K562 (cell line): Measurements from ENCODE around the gene COPRS. TPM values are rescaled to one million over a fixed set of nuclear protein-coding genes. Genes with fewer than 3 reads are reported as not detected.

Experiments
- ATAC-seq: fragments of 200-7000 bp; cut with Tn5 transposase; 3 replicates; pipeline ENCODE4 v1.9.1; 2020; ENCODE audit warnings: moderate library complexity
- BruUV-seq: library from RNA; stranded (reverse); fragments of 400-500 nt; replicated peaks from 2 replicates; lab custom pipeline; 2021; lab: Mats Ljungman, UMichigan
- CTCF ChIA-PET: fragments of 300-600 bp; formaldehyde crosslinking; extraction: SDS; loops from one replicate; lab custom pipeline; 2021; ENCODE audit warnings: low intra/inter-chr PET ratio; lab: Yijun Ruan, JAX
- POLR2A ChIA-PET: fragments of 300-600, 350-650 bp; sonication (Branson Sonifier 250); formaldehyde crosslinking; extraction: SDS; loops from one replicate; lab custom pipeline; 2021; ENCODE audit warnings: antibody characterized with exemption, inconsistent platforms; lab: Yijun Ruan, JAX
- DNase-seq, 4 experiments: peaks; one replicate each; pipeline versions ENCODE4 v3.0.0 to v3.0.0-alpha.2; 2011 to 2018; ENCODE audit warnings: low spot score in 3 of 4, mixed read lengths in 3 of 4; ENCODE audit errors: extremely low read depth in 1 of 4
- FAIRE-seq: peaks from 2 replicates; lab custom pipeline; 2011; peaks lifted over from hg19 to GRCh38; lab: Jason Lieb, UNC
- H2AFZ ChIP-seq: 2 replicates; pipeline ENCODE4 v1.6.0; 2011; ENCODE audit warnings: low read depth, low read length, control low read depth, inconsistent platforms
- H3K27ac ChIP-seq: fragments of 200-600 bp; 3 replicates; pipeline ENCODE4 v1.8.0; 2011; ENCODE audit warnings: low read depth, mild to moderate bottlenecking, control low read depth, inconsistent platforms, low read length, moderate library complexity, mixed read lengths; ENCODE audit errors: extremely low read depth
- H3K27me3 ChIP-seq, 2 experiments: fragments of 300-600 bp in 1 of 2; 2 replicates in 1 of 2; 3 replicates in 1 of 2; pipeline versions ENCODE4 v1.6.0 to v1.8.0; 2011; ENCODE audit warnings: inconsistent platforms in 2 of 2, low read length in 2 of 2, mild to moderate bottlenecking in 1 of 2, mixed read lengths in 1 of 2, moderate library complexity in 1 of 2; ENCODE audit not compliant: control insufficient read depth in 2 of 2, insufficient read depth in 2 of 2
- H3K36me3 ChIP-seq: fragments of 300-600 bp; 3 replicates; pipeline ENCODE4 v1.8.0; 2011; ENCODE audit warnings: mild to moderate bottlenecking, low read length, inconsistent platforms; ENCODE audit not compliant: control insufficient read depth, insufficient read depth
- H3K4me1 ChIP-seq, 2 experiments: fragments of 200-600 bp in 1 of 2; replicated peaks in 1 of 2; 2 replicates in 1 of 2; 3 replicates in 1 of 2; pipeline versions ENCODE4 v1.5.1 to v1.8.0; 2011; ENCODE audit warnings: inconsistent platforms in 2 of 2, low read length in 2 of 2, mild to moderate bottlenecking in 1 of 2, mixed read lengths in 1 of 2, moderate library complexity in 1 of 2; ENCODE audit not compliant: control insufficient read depth in 2 of 2, insufficient read depth in 2 of 2
- H3K4me2 ChIP-seq: 2 replicates; pipeline ENCODE4 v1.6.1; 2011; ENCODE audit warnings: low read length, control low read depth, inconsistent platforms, mixed read lengths; ENCODE audit not compliant: insufficient read depth
- H3K4me3 ChIP-seq: fragments of 200-600 bp; sonication (generic), shearing (Covaris generic); 2 replicates; pipeline ENCODE4 v1.5.1; 2016; ENCODE audit warnings: control low read depth, inconsistent platforms
- H3K79me2 ChIP-seq: fragments of 200-600 bp; 3 replicates; pipeline ENCODE4 v1.8.0; 2011; ENCODE audit warnings: low read length, inconsistent platforms; ENCODE audit not compliant: control insufficient read depth, insufficient read depth
- H3K9ac ChIP-seq, 2 experiments: 2 replicates each; pipeline versions ENCODE4 v1.6.0 to v1.6.1; 2011; ENCODE audit warnings: low read depth in 2 of 2, low read length in 2 of 2, control low read depth in 1 of 2, inconsistent platforms in 1 of 2, mild to moderate bottlenecking in 1 of 2, mixed read lengths in 1 of 2; ENCODE audit not compliant: insufficient read depth in 1 of 2
- H3K9me1 ChIP-seq: one replicate; pipeline ENCODE4 v1.6.0; 2011; ENCODE audit warnings: inconsistent platforms, mild to moderate bottlenecking, low read length, moderate library complexity; ENCODE audit not compliant: control insufficient read depth, insufficient read depth
- H3K9me3 ChIP-seq: replicated peaks from 2 replicates; pipeline ENCODE4 v1.5.1; 2011; ENCODE audit warnings: low read depth, low read length, inconsistent platforms; ENCODE audit not compliant: control insufficient read depth, insufficient read depth
- H4K20me1 ChIP-seq: replicated peaks from 2 replicates; pipeline ENCODE4 v1.6.1; 2011; ENCODE audit warnings: low read length, inconsistent platforms, mixed read lengths; ENCODE audit not compliant: control insufficient read depth, insufficient read depth
- CTBP1 ChIP-seq: fragments of 450-650 bp; IDR thresholded peaks from 2 replicates; pipeline ENCODE4 v1.6.1; 2016; ENCODE audit warnings: borderline replicate concordance
- DIDO1 ChIP-seq: fragments of 450-650 bp; IDR thresholded peaks from 2 replicates; pipeline ENCODE4 v1.6.1; 2016; ENCODE audit warnings: low read depth, missing biosample characterization, missing genetic modification characterization
- KLF13 ChIP-seq: fragments of 450-650 bp; IDR thresholded peaks from 2 replicates; pipeline ENCODE4 v1.6.1; 2016; ENCODE audit warnings: missing genetic modification characterization, low read depth, mild to moderate bottlenecking, missing compliant biosample characterization, moderate library complexity, borderline replicate concordance
- L3MBTL2 ChIP-seq: fragments of 450-650 bp; IDR thresholded peaks from 2 replicates; pipeline ENCODE4 v1.6.1; 2016; ENCODE audit warnings: mild to moderate bottlenecking, moderate library complexity
- LEF1 ChIP-seq: fragments of 450-650 bp; IDR thresholded peaks from 2 replicates; pipeline ENCODE4 v1.6.1; 2016; ENCODE audit warnings: mild to moderate bottlenecking
- REST ChIP-seq, 2 experiments: fragments of 450-650 bp; formaldehyde crosslinking in 1 of 2; IDR thresholded peaks; 2 replicates each; pipeline versions ENCODE4 v1.4.0 to v1.6.1; 2014 to 2020; ENCODE audit warnings: mild to moderate bottlenecking in 2 of 2, borderline replicate concordance in 1 of 2, low read depth in 1 of 2
- XRCC5 ChIP-seq: fragments of 200-400 bp; formaldehyde crosslinking; IDR thresholded peaks from 2 replicates; pipeline ENCODE4 v1.6.1; 2017; ENCODE audit warnings: low read depth, mild to moderate bottlenecking, low read length
- WGBS: fragments of 100-300 bp; shearing (Covaris generic); methylation state at CpG from one replicate; pipeline ENCODE4 v1.1.6; 2016; ENCODE audit warnings: low coverage, mixed read lengths; ENCODE audit not compliant: insufficient coverage; ENCODE audit errors: missing lambda C conversion rate; 5-methylcytosine and 5-hydroxymethylcytosine counted together
- in situ Hi-C: fragments of 300-500 bp; cut with MboI; formaldehyde crosslinking; loops from 4 replicates; pipeline ENCODE4 v1.15.0; 2018; ENCODE audit warnings: inconsistent platforms, mixed read lengths
- intact Hi-C: fragments of 100-400 bp; cut with micrococcal nuclease; formaldehyde crosslinking; loops from 2 replicates; pipeline ENCODE4 v1.14.2; 2022
- polyA plus RNA-seq, 8 experiments: library from polyadenylated mRNA; depleted of rRNA in 4 of 8; stranded (reverse) in 5 of 8; unstranded in 3 of 8; fragments of >200 nt; fragmentation: Nextera tagmentation in 2 of 8; fragmentation: Illumina TruSeq in 1 of 8; extraction: Ambion mirVana in 2 of 8; extraction: Trizol in 1 of 8; gene quantifications; 2 replicates each; pipeline versions ENCODE4 v1.2.1 to v1.2.3, GENCODE V29; 2011 to 2014; ENCODE audit warnings: inconsistent platforms in 1 of 8, missing spikeins in 1 of 8
- total RNA-seq, 7 experiments: library from RNA; depleted of rRNA in 6 of 7; stranded (reverse); fragments of >200 nt in 6 of 7; fragmentation: Illumina TruSeq in 2 of 7; extraction: Trizol in 2 of 7; gene quantifications; 2 replicates each; pipeline versions ENCODE4 v1.2.1 to v1.2.3, GENCODE V29; 2011 to 2021; ENCODE audit warnings: low replicate concordance in 1 of 7

Gene COPRS
- total and polyA plus RNA-seq, 9 of the 15 experiments (the other 6 are each of a cell fraction or from before 2014, with no cell fraction given): 11.9 to 102 (median 60.5) TPM

- BruUV-seq: no TSS peak
- in situ Hi-C loops: loop anchor here (10.0 kb wide), 1 partner anchor 408 kb away; no protein-coding TSS in a partner anchor
- Histone ChIP-seq H3K4me1 (no peaks in the 10 kb centered on the region; a peak in 1 of 5 replicates), H3K36me3 (no peaks in the 10 kb centered on the region), H4K20me1 (no peaks in the 10 kb centered on the region), H3K4me2 (peak overlapping the region; percentile 28; the same call in 1 of the 2 replicates), H3K27ac (no peak overlapping the region), H3K79me2 (no peaks in the 10 kb centered on the region), H3K9ac (no peak overlapping the region), H2AFZ (no peak overlapping the region), H3K4me3 (no peak overlapping the region), H3K9me3 (no peaks in the 10 kb centered on the region), H3K9me1 (no peaks in the 10 kb centered on the region), H3K27me3 (peaks cover 3 to 21% of the 10 kb centered on the region in 2 experiments; a peak in 3 of 5 replicates)
- intact Hi-C loops: loop anchor here (2.0 to 5.0 kb wide), 2 partner anchors 310 to 406 kb away; no protein-coding TSS in a partner anchor
- DNase-seq (peak; percentile 74 to 83 (median 78)), ATAC-seq (peak; percentile 95), FAIRE-seq (peak; percentile 72)
- POLR2A ChIA-PET: interaction anchor here (0.7 to 1.0 kb wide), 3 partner anchors 10 to 284 kb away, joined by 3 read pairs; no protein-coding TSS in a partner anchor
- CTCF ChIA-PET: interaction anchor here (1.0 to 1.9 kb wide), 5 partner anchors 284 to 405 kb away, joined by 3 to 27 read pairs (median 7); no protein-coding TSS in a partner anchor
- WGBS: 15% methylated on average over 22 of the region's 22 CpGs
- TF ChIP-seq CTBP1 (peak; percentile 36; the same call in 1 of the 2 replicates), LEF1 (no peak), L3MBTL2 (peak; percentile 58; the same call in 1 of the 2 replicates), DIDO1 (tag) (no peak), REST (IDR thresholded peaks at IDR 0.05; ENCODE audit: borderline replicate concordance) (peak; percentile 89), REST (CRISPR knock-in tag; IDR thresholded peaks at IDR 0.05; ENCODE audit: low read depth) (no peak), XRCC5 (peak; percentile 69; the same call in 1 of the 2 replicates), KLF13 (no peak)
Measured at GRCh38 chr17:31842195-31843069, 16.6 kb downstream of the COPRS start.
